ENCODE data around the gene SLC2A9.

GRCh38 chr4:10054571-10055041 lies 33.3 kb upstream of the SLC2A9 start:
- TF ChIP-seq PATZ1 (CRISPR knock-in tag; IDR thresholded peaks at IDR 0.05; ENCODE audit: borderline replicate concordance) (no peak), ZFP30 (CRISPR knock-in tag; IDR thresholded peaks at IDR 0.05) (no peak), TCF4 (CRISPR knock-in tag; IDR thresholded peaks at IDR 0.05; ENCODE audit: borderline replicate concordance) (no peak), RARB (CRISPR knock-in tag; IDR thresholded peaks at IDR 0.05) (no peak), ZFP3 (CRISPR knock-in tag; IDR thresholded peaks at IDR 0.05) (no peak)
